ENCODE measurements around the gene ANP32E. TPM values are rescaled to one million over a fixed set of nuclear protein-coding genes. Genes with fewer than 3 reads are reported as not detected.
"Not testable (repeated sequence)": the region's sequence is repeated elsewhere in the genome, so short reads cannot be mapped to it uniquely, and the experiment has no call there.

The ANP32E gene
- polyA plus RNA-seq, 1 of the 3 experiments (the other 2 are of a cell fraction) = 8.2 TPM

DNA sequence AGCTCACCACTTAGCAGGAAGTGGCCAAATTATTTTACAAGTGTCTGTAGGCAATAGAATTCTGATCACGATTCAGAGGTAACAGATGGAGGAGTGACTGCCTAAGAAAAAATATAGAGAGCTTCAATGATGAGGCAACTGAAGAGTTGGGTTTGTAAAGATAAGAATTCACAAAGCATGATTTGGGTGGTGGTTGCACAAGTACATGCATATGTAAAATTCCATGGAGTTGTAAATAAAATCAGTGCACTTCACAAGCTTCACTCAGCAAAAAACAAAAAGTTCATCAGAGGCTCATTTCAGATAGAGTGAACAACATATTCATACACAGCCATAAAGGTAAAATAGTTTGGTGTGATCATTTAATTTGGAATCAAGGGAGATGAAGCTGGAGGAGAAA, 10.9 kb downstream of the ANP32E start (continued):
- no peak for TF ChIP-seq GABPA (IDR thresholded peaks at IDR 0.05; ENCODE audit: low read depth)
- TF ChIP-seq EP300 (IDR thresholded peaks at IDR 0.05; ENCODE audit: borderline replicate concordance in 1 of 2, low read depth in 1 of 2, low read length in 1 of 2) = no peak
- TF ChIP-seq, protein P1, sequence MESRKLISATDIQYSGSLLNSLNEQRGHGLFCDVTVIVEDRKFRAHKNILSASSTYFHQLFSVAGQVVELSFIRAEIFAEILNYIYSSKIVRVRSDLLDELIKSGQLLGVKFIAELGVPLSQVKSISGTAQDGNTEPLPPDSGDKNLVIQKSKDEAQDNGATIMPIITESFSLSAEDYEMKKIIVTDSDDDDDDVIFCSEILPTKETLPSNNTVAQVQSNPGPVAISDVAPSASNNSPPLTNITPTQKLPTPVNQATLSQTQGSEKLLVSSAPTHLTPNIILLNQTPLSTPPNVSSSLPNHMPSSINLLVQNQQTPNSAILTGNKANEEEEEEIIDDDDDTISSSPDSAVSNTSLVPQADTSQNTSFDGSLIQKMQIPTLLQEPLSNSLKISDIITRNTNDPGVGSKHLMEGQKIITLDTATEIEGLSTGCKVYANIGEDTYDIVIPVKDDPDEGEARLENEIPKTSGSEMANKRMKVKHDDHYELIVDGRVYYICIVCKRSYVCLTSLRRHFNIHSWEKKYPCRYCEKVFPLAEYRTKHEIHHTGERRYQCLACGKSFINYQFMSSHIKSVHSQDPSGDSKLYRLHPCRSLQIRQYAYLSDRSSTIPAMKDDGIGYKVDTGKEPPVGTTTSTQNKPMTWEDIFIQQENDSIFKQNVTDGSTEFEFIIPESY (IDR thresholded peaks at IDR 0.05; ENCODE audit: borderline replicate concordance, low read depth) = no peak
- TF ChIP-seq POLR2AphosphoS5 (IDR thresholded peaks at IDR 0.05; ENCODE audit: low read depth, low read length) = no peak
- no peak for TF ChIP-seq RFX5 (IDR thresholded peaks at IDR 0.05; ENCODE audit: low read length)

GRCh38 chr1:150221552-150221951, 14.4 kb downstream of the ANP32E start:
- WGBS (ENCODE audit: low lambda C conversion rate) = 50% methylated on average over 2 of the region's 2 CpGs
- Histone ChIP-seq H3K9me3 (no peaks in the 10 kb centered on the region), H3F3A (replicated peaks; ENCODE audit: insufficient read depth) (peaks cover 27% of the 10 kb centered on the region), H2AFZ (ENCODE audit: low read depth) (no peak overlapping the region), H3K4me3 (ENCODE audit: low read depth in 2 of 2, low read length in 1 of 2) (no peak overlapping the region; a peak in 1 of 4 replicates), H3K79me2 (ENCODE audit: insufficient read depth) (no peaks in the 10 kb centered on the region), H4K20me1 (ENCODE audit: insufficient read depth) (no peaks in the 10 kb centered on the region), H3K9me2 (no peaks in the 10 kb centered on the region), H3K36me3 (replicated peaks in 1 of 2; ENCODE audit: control insufficient read depth in 1 of 2, insufficient read depth in 2 of 2, low read length in 1 of 2) (peaks cover 35 to 70% of the 10 kb centered on the region in 2 experiments), H3K27ac (ENCODE audit: low read depth in 2 of 2, low read length in 1 of 2) (no peak overlapping the region), H3K4me2 (no peak overlapping the region), H3K9ac (no peak overlapping the region), H3K4me1 (ENCODE audit: control insufficient read depth in 1 of 2, insufficient read depth in 2 of 2, low read depth in 1 of 2, low read length in 1 of 2) (no peaks in the 10 kb centered on the region), H3K27me3 (ENCODE audit: insufficient read depth) (no peaks in the 10 kb centered on the region)
- POLR2A ChIA-PET = no interaction called here
- CTCF ChIA-PET = interaction anchor here (0.6 to 1.1 kb wide), 3 partner anchors 52 to 184 kb away, joined by 3 read pairs; no protein-coding TSS in a partner anchor
- peak; percentile 35 for DNase-seq
- TF ChIP-seq JUND (IDR thresholded peaks at IDR 0.05) (no peak), POLR2AphosphoS5 (IDR thresholded peaks at IDR 0.05; ENCODE audit: low read depth, low read length) (no peak), RAD21 (IDR thresholded peaks at IDR 0.05; ENCODE audit: low read length) (peak; percentile 26), SMC3 (IDR thresholded peaks at IDR 0.05; ENCODE audit: low read depth, low read length) (peak; percentile 18; the same call in 1 of the 2 replicates), RFX5 (IDR thresholded peaks at IDR 0.05; ENCODE audit: low read length) (no peak), CTCF (IDR thresholded peaks at IDR 0.05) (peak; percentile 63)

DNA sequence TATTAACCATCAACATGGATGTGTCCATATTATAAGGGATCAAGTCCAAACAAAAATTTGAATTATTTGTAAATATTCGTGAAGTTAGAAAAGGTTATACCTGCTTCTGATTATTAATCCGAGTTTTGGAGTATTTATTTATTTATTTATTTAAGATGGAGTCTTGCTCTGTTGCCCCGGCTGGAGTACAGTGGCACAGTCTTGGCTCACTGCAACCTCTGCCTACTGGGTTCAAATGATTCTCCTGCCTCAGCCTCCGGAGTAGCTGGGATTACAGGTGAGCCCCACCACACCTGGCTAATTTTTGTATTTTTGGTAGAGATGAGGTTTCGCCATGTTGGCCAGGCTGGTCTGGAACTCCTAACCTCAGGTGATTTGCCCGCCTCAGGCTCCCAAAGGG, 20.1 kb downstream of the ANP32E start:
- H3K9me3 ChIP-seq; H3K4me1 ChIP-seq (ENCODE audit: control insufficient read depth in 1 of 2, insufficient read depth in 2 of 2, low read depth in 1 of 2, low read length in 1 of 2); H3K79me2 ChIP-seq (ENCODE audit: insufficient read depth); DNase-seq; H3K9ac ChIP-seq; H4K20me1 ChIP-seq (ENCODE audit: insufficient read depth); H3K27ac ChIP-seq (ENCODE audit: low read depth in 2 of 2, low read length in 1 of 2); H3K4me2 ChIP-seq; CTCF ChIA-PET; H3K4me3 ChIP-seq (ENCODE audit: low read depth in 2 of 2, low read length in 1 of 2); POLR2A ChIA-PET; H3K27me3 ChIP-seq (ENCODE audit: insufficient read depth); H3K9me2 ChIP-seq; H2AFZ ChIP-seq (ENCODE audit: low read depth): not testable (repeated sequence)
- H3F3A ChIP-seq (replicated peaks; ENCODE audit: insufficient read depth) = peaks cover 36% of the 10 kb centered on the region
- WGBS (ENCODE audit: low lambda C conversion rate) = 97% methylated on average over 6 of the region's 6 CpGs
- peaks cover 14 to 34% of the 10 kb centered on the region in 2 experiments for H3K36me3 ChIP-seq (replicated peaks in 1 of 2; ENCODE audit: control insufficient read depth in 1 of 2, insufficient read depth in 2 of 2, low read length in 1 of 2)

Data from SK-N-SH (cell line).